ENCODE data around the gene RARA. TPM values are rescaled to one million over a fixed set of nuclear protein-coding genes. Genes with fewer than 3 reads are reported as not detected.

The RARA gene
- total RNA-seq, 1 experiment from 2014 or later: 35.1 TPM

DNA sequence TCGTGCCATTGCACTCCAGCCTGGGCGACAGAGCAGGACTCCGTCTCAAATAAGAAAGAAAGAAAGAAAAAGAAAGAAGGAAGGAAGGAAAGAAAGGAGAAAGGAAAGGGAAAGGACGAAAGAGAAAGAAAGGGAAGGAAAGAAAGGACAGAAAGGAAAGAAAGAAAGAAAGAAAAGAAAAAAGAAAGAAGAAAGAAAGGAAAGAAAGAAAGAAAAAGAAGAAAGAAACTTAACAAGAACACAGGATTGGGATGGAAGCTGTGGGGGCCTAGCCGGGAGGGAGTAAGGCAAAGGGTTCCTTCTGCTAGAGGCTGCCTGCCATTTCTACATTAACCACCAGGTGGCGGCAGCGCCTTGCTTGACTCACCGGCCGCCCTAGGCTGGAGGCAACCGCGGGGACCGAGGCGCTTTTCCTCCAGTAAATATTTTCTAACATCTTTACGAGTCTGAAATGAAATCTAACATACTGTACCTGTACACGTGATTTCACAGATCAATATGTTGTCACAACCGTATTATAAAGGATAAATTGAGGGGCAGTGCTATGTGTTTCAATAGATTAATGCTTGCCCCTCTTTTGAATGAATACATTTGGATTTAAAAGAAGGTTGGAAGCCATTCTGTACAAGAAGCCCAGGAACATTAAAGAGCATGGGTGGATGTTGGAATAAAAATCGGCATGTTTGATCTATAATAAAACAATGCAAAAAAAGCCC lies 49.5 kb downstream of the RARA start (continued):
- TF ChIP-seq, protein P1, sequence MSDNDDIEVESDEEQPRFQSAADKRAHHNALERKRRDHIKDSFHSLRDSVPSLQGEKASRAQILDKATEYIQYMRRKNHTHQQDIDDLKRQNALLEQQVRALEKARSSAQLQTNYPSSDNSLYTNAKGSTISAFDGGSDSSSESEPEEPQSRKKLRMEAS (IDR thresholded peaks at IDR 0.05): no peak
- TF ChIP-seq ZFX (IDR thresholded peaks at IDR 0.05): no peak
- no peak for TF ChIP-seq CEBPB (IDR thresholded peaks at IDR 0.05; ENCODE audit: low read depth)
- TF ChIP-seq POLR2AphosphoS5 (IDR thresholded peaks at IDR 0.05; ENCODE audit: low read depth, low read length): no peak
- TF ChIP-seq JUND (IDR thresholded peaks at IDR 0.05): no peak

- peaks cover 4 to 31% of the 10 kb centered on the region in 2 experiments; a peak in 3 of 4 replicates for H3K4me1 ChIP-seq (ENCODE audit: control insufficient read depth in 1 of 2, insufficient read depth in 2 of 2, low read length in 2 of 2)
- no peaks in the 10 kb centered on the region for H4K20me1 ChIP-seq (ENCODE audit: insufficient read depth)
- H3K9ac ChIP-seq (ENCODE audit: low read length): no peak overlapping the region
- H3K27me3 ChIP-seq (ENCODE audit: insufficient read depth, low read length): no peaks in the 10 kb centered on the region
- peaks cover 2 to 7% of the 10 kb centered on the region in 2 experiments; a peak in 2 of 4 replicates for H3K36me3 ChIP-seq (ENCODE audit: control insufficient read depth in 1 of 2, insufficient read depth in 2 of 2, low read length in 2 of 2)
- ChIA-PET RAD21 (ENCODE audit: low non-redundant PET in 1 of 2, low total read pairs in 2 of 2, uncharacterized antibody in 2 of 2, unreplicated experiment in 2 of 2) (no interaction called here), POLR2A (no interaction called here), CTCF (interaction anchor here (0.8 to 4.2 kb wide), 2 partner anchors 116 to 200 kb away, joined by 3 to 34 read pairs; no protein-coding TSS in a partner anchor)
- TF ChIP-seq EZH2 (IDR thresholded peaks at IDR 0.05) (no peak), ZNF274 (IDR thresholded peaks at IDR 0.05; ENCODE audit: low read depth, low read length) (no peak), SRF (IDR thresholded peaks at IDR 0.05; ENCODE audit: low read depth) (no peak), CEBPB (IDR thresholded peaks at IDR 0.05; ENCODE audit: low read depth) (no peak), FOSL1 (IDR thresholded peaks at IDR 0.05; ENCODE audit: low read depth) (no peak), ELF1 (IDR thresholded peaks at IDR 0.05; ENCODE audit: borderline replicate concordance, low read depth) (no peak)
- BruUV-seq (replicated peaks): no TSS peak
- ATAC-seq (no peak), DNase-seq (ENCODE audit: low read depth, low spot score) (no peak)
- no peaks in the 10 kb centered on the region for H3K9me3 ChIP-seq (ENCODE audit: control insufficient read depth in 1 of 2, insufficient read depth in 1 of 2, low read depth in 1 of 2, low read length in 2 of 2)
- intact Hi-C loops (cut with micrococcal nuclease): no loop called here
- H3K79me2 ChIP-seq (ENCODE audit: insufficient read depth, low read length): no peaks in the 10 kb centered on the region
- no peak overlapping the region for H3K27ac ChIP-seq (ENCODE audit: low read depth, low read length)
- H2AFZ ChIP-seq (ENCODE audit: low read depth, low read length, poor library complexity, severe bottlenecking): no peak overlapping the region
- no peak overlapping the region for H3K4me2 ChIP-seq (ENCODE audit: low read length)
- no peak overlapping the region for H3K4me3 ChIP-seq (replicated peaks in 1 of 2; ENCODE audit: low read depth in 1 of 2, low read length in 2 of 2)
- no peaks in the 10 kb centered on the region for H3K9me2 ChIP-seq (ENCODE audit: insufficient read depth)
Measured at GRCh38 chr17:40360091-40360490, 51.1 kb downstream of the RARA start.

Measured in HCT116 (cell line).